Right atrium auricular region (tissue), 2 donors: ENCODE data around the gene GUK1. TPM values are rescaled to one million over a fixed set of nuclear protein-coding genes. Genes with fewer than 3 reads are reported as not detected.

ENCODE experiments used
- DNase-seq: peaks from one replicate; pipeline ENCODE4 v3.0.0-alpha.2; 2019; ENCODE audit warnings: low spot score
- H3K27ac ChIP-seq, 2 donors: fragments of 200-600 bp; sonication (generic); 1 replicate in 1 of 2; 2 replicates in 1 of 2; pipeline ENCODE4 v1.5.1; 2016 to 2019
- H3K27me3 ChIP-seq, 2 donors: fragments of 200-600 bp; sonication (generic); one replicate each; pipeline versions ENCODE4 v1.5.1 to v1.6.0; 2017 to 2019
- H3K36me3 ChIP-seq: fragments of 200-600 bp; sonication (generic); one replicate; pipeline ENCODE4 v1.5.1; 2016
- H3K4me1 ChIP-seq, 2 donors: fragments of 200-600 bp; sonication (generic); one replicate each; pipeline versions ENCODE4 v1.5.1 to v1.6.0; 2017 to 2019
- H3K4me3 ChIP-seq, 2 donors: fragments of 200-600 bp; sonication (generic); 1 replicate in 1 of 2; 2 replicates in 1 of 2; pipeline ENCODE4 v1.5.1; 2017 to 2019; ENCODE audit warnings: mild to moderate bottlenecking in 1 of 2, moderate library complexity in 1 of 2
- H3K9me3 ChIP-seq, 2 donors: fragments of 200-600 bp; sonication (generic); one replicate each; pipeline ENCODE4 v1.5.1; 2019
- total RNA-seq, 2 donors: library from RNA; depleted of rRNA; stranded (reverse); fragments of >200 nt; gene quantifications; one replicate each; pipeline ENCODE4 v1.1.0, GENCODE V29; 2016
- TF ChIP-seq, protein P1 (sequence below), 2 donors: fragments of 200-600 bp; sonication (generic); IDR thresholded peaks; one replicate each; pipeline ENCODE4 v1.5.1; 2019; ENCODE audit warnings: antibody characterized with exemption in 2 of 2

GUK1 gene
- total RNA-seq, 2 donors from 2014 or later: 179 to 277 TPM

DNA sequence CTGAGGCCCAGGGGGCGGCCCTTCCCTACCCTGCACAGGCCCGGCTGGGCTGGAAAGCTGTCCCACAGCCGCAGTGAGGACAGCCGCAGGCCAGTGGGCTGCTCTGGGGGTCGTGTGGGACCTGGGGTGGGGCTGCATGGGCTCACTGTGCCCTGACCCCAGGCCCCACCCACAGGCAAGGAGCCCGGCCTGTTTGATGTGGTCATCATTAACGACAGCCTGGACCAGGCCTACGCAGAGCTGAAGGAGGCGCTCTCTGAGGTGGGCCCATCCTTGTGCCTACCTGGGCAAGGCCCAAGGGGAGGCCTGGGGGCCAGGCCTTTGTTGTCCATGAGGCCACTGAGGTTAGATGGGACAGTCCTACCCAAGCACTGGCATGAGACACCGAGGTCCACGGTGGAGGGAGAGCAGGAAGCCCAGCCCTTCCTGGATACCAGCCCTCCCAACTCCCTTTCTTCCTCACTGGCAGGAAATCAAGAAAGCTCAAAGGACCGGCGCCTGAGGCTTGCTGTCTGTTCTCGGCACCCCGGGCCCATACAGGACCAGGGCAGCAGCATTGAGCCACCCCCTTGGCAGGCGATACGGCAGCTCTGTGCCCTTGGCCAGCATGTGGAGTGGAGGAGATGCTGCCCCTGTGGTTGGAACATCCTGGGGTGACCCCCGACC is 8.2 kb downstream of the GUK1 start:
- H3K27ac ChIP-seq: peak overlapping the region; percentile 82 to 83
- no peaks in the 10 kb centered on the region for H3K9me3 ChIP-seq
- no peak overlapping the region for H3K4me3 ChIP-seq
- H3K4me1 ChIP-seq: peaks cover 7 to 70% of the 10 kb centered on the region in 2 donors
- H3K27me3 ChIP-seq: no peaks in the 10 kb centered on the region
- no peak for DNase-seq
- peaks cover 29% of the 10 kb centered on the region for H3K36me3 ChIP-seq
- TF ChIP-seq, protein P1, sequence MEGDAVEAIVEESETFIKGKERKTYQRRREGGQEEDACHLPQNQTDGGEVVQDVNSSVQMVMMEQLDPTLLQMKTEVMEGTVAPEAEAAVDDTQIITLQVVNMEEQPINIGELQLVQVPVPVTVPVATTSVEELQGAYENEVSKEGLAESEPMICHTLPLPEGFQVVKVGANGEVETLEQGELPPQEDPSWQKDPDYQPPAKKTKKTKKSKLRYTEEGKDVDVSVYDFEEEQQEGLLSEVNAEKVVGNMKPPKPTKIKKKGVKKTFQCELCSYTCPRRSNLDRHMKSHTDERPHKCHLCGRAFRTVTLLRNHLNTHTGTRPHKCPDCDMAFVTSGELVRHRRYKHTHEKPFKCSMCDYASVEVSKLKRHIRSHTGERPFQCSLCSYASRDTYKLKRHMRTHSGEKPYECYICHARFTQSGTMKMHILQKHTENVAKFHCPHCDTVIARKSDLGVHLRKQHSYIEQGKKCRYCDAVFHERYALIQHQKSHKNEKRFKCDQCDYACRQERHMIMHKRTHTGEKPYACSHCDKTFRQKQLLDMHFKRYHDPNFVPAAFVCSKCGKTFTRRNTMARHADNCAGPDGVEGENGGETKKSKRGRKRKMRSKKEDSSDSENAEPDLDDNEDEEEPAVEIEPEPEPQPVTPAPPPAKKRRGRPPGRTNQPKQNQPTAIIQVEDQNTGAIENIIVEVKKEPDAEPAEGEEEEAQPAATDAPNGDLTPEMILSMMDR (IDR thresholded peaks at IDR 0.05): no peak

DNA sequence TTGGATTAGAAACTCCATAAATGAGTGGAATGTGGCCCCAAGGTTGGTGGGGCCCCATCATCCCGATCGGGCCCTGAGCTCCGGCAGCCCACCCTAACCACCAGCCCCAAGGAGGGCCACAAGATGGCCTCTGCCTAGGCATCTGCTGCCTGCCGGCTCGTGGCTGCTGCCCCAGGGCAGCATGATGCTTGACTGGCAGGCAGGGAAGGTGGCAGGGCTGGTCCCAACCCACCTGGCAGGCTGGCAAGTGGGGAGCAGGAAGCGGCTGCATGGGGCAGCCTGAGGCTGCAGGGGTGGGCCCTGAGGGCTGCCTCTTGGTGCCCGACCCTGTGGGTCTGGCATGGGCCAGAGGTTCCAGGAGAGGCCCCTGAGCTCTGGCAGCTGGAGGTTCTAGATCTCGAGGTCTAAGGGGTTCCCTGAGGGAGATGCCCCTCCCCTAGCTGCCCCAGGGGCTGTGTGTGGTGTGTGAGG is 8.9 kb downstream of the GUK1 start:
- Histone ChIP-seq H3K36me3 (peaks cover 29% of the 10 kb centered on the region), H3K27ac (peak overlapping the region; percentile 82 to 83), H3K9me3 (no peaks in the 10 kb centered on the region), H3K27me3 (no peaks in the 10 kb centered on the region), H3K4me3 (peak overlapping the region in 1 of 2 donors; percentile 27), H3K4me1 (peaks cover 7 to 64% of the 10 kb centered on the region in 2 donors)
- no peak for DNase-seq
- TF ChIP-seq, protein P1 (IDR thresholded peaks at IDR 0.05): no peak

DNA sequence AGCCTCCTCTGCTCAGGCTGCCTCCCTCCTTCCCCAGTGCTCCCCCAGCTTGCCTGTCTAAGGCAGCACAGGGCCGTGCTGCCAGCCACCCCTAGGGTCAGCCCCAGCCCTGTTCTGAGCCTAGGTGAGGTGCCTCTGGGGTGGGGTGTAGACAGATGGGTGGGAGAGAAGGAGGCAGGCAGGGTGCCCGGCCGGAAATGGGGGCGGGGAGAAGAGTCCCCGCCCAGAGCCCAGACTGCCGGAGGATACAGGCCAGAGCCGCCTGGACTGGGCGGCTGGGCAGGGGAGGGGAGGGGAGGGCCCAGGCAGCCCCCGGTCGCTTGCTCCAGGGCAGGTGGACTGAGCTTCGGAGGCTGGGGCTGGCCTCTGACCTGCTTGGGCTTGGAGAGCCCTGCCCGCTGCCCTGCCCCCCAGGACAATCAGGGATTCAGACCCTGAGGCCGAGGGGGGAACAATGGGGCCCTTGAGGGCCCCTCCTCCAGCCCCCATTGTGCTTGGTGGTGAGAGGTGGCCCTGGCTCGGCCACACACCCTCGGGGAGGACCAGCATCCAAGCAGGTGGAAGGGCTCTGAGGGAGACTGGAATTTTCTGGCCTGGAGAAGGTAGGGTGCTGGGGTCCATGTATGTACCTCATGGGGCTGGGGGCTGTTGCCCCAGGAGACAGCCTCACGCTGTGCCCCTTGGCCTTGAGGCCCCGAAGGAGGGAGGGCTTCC is 9.5 kb downstream of the GUK1 start, which contains the start of gene GJC2:
Gene GJC2 (plus strand): TSS at position 525 of the 714 bp plus-strand sequence. CDS start 7,829 bp downstream, outside the sequence.
- TF ChIP-seq, protein P1 (IDR thresholded peaks at IDR 0.05): no peak
- no peaks in the 10 kb centered on the region for H3K27me3 ChIP-seq
- H3K4me3 ChIP-seq: peak within 1 kb of the TSS; percentile 13 to 27
- peaks cover 29% of the 10 kb centered on the region for H3K36me3 ChIP-seq
- no peak for DNase-seq
- no peaks in the 10 kb centered on the region for H3K9me3 ChIP-seq
- H3K4me1 ChIP-seq: peaks cover 7 to 58% of the 10 kb centered on the region in 2 donors
- peak within 1 kb of the TSS; percentile 82 to 83 for H3K27ac ChIP-seq

DNA sequence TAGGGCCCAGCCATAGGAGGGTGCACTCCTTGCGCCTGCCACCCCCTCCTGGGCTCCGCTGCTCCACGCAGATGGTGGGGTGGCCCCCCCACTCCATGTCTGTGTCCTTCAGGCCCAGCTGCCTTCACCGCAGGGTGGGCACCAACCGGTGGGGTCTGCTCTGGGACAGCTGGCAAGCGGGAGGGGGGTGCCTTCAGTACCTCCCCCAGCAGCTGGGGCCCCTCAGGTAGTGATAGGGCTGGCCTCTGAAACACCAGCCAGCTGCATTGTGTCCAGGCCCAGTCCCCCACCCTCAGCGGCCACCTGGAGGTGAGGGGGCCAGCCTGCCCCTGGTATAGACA is 10.0 kb downstream of the GUK1 start:
- no peak for DNase-seq
- Histone ChIP-seq H3K4me3 (peak overlapping the region; percentile 13 to 27), H3K27ac (peak overlapping the region; percentile 82 to 83), H3K9me3 (no peaks in the 10 kb centered on the region), H3K4me1 (peaks cover 7 to 52% of the 10 kb centered on the region in 2 donors), H3K36me3 (peaks cover 29% of the 10 kb centered on the region), H3K27me3 (no peaks in the 10 kb centered on the region)
- TF ChIP-seq, protein P1 (IDR thresholded peaks at IDR 0.05): no peak

DNA sequence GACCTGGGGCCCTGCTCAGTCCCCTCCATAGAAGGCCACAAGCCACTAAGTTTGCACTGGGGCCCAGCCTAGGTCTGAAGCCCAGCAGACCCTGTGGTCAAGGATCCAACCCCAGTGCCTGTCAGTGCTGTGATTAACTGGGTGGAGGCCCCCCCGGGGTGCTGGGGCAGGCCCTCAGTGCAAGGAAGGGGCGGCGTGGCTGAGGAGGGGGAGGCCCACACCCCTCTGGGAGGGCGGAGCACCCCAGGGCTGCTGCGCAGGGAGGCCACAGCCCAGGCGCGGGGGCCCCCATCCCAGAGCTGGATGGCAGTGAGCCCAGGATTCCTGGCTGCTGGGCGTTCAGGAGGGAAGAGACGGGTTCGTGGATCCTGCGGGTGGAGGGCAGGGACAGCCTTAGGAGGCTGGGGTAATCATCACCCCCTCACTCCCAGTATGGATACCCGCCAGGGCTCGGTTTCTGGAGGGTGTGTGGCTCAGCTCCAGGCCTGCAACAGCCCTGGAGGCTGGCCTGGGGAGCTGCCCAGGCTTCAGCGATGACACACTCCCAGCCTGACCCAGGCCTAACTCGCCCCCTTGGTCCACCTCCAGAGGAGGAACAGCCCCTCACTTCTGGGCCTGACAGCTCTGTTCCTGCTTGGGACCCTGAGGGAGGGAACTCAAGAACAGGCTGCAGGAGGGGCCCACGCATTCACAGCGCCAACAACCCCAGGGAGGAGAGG is 10.5 kb downstream of the GUK1 start:
- no peaks in the 10 kb centered on the region for H3K27me3 ChIP-seq
- H3K4me3 ChIP-seq: peak overlapping the region; percentile 13 to 27
- peak overlapping the region; percentile 82 to 83 for H3K27ac ChIP-seq

More for the DNA sequence above, 10.5 kb downstream of the GUK1 start:
- Histone ChIP-seq H3K9me3 (no peaks in the 10 kb centered on the region), H3K36me3 (peaks cover 24% of the 10 kb centered on the region), H3K4me1 (peaks cover 7 to 49% of the 10 kb centered on the region in 2 donors)
- DNase-seq: peak; percentile 77
- TF ChIP-seq, protein P1 (IDR thresholded peaks at IDR 0.05): no peak
